NCI-H2227 (cell line): Measurements from ENCODE around the gene IL16.

ENCODE experiments used
- DNase-seq: peaks from one replicate; lab custom pipeline; 2025; ENCODE audit not compliant: unreplicated experiment; lab: John Stamatoyannopoulos, UW

IL16 gene

GRCh38 chr15:81254277-81254915 lies 57.7 kb downstream of the IL16 start:
- DNase-seq, result peak; percentile 6

GRCh38 chr15:81254916-81255290 lies 58.2 kb downstream of the IL16 start:
- no peak for DNase-seq

GRCh38 chr15:81255315-81255957 lies 58.8 kb downstream of the IL16 start:
- DNase-seq, result no peak

GRCh38 chr15:81255958-81256320 lies 59.3 kb downstream of the IL16 start:
- DNase-seq, result no peak

- no peak for DNase-seq
Observed at GRCh38 chr15:81256916-81257315, 60.2 kb downstream of the IL16 start.

- no peak for DNase-seq
Observed at GRCh38 chr15:81257435-81257834, 60.8 kb downstream of the IL16 start.

GRCh38 chr15:81258455-81258854 lies 61.8 kb downstream of the IL16 start:
- no peak for DNase-seq

- no peak for DNase-seq
Observed at GRCh38 chr15:81259760-81260298, 63.1 kb downstream of the IL16 start.

GRCh38 chr15:81261172-81261811 lies 64.6 kb downstream of the IL16 start:
- no peak for DNase-seq

- no peak for DNase-seq
Observed at GRCh38 chr15:81263477-81263876, 66.8 kb downstream of the IL16 start.

GRCh38 chr15:81264072-81264857 lies 67.6 kb downstream of the IL16 start:
- no peak for DNase-seq

GRCh38 chr15:81265256-81265943 lies 68.7 kb downstream of the IL16 start:
- no peak for DNase-seq

GRCh38 chr15:81265944-81266775 lies 69.5 kb downstream of the IL16 start:
- DNase-seq, result peak; percentile 81

- no peak for DNase-seq
Observed at GRCh38 chr15:81268340-81268739, 71.7 kb downstream of the IL16 start.

- DNase-seq, result no peak
Observed at GRCh38 chr15:81268881-81269601, 72.4 kb downstream of the IL16 start.

GRCh38 chr15:81270188-81270587 lies 73.5 kb downstream of the IL16 start:
- DNase-seq, result no peak

- no peak for DNase-seq
Observed at GRCh38 chr15:81270781-81271491, 74.3 kb downstream of the IL16 start.

- DNase-seq, result no peak
Observed at GRCh38 chr15:81271761-81272644, 75.3 kb downstream of the IL16 start.
